HCT116 (cell line): Measurements from ENCODE around the gene DDX18.

Experiments
- CEBPB ChIP-seq: IDR thresholded peaks from 2 replicates; pipeline ENCODE4 v1.6.1; 2012; ENCODE audit warnings: low read depth
- ELF1 ChIP-seq: IDR thresholded peaks from 2 replicates; pipeline ENCODE4 v1.6.1; 2012; ENCODE audit warnings: low read depth, borderline replicate concordance
- EZH2 ChIP-seq: fragments of 200-600 bp; sonication (generic); IDR thresholded peaks from 2 replicates; pipeline ENCODE4 v1.6.1; 2017; ENCODE audit warnings: antibody characterized with exemption, mixed run types
- FOSL1 ChIP-seq: IDR thresholded peaks from 2 replicates; pipeline ENCODE4 v1.6.1; 2012; ENCODE audit warnings: low read depth
- JUND ChIP-seq: IDR thresholded peaks from 2 replicates; pipeline ENCODE4 v1.6.1; 2012
- POLR2AphosphoS5 ChIP-seq: IDR thresholded peaks from 2 replicates; pipeline ENCODE4 v1.6.1; 2011; ENCODE audit warnings: mild to moderate bottlenecking, low read depth, low read length, moderate library complexity
- SP1 ChIP-seq: IDR thresholded peaks from 2 replicates; pipeline ENCODE4 v1.6.1; 2012; ENCODE audit warnings: low read depth
- TCF7L2 ChIP-seq: IDR thresholded peaks from 2 replicates; pipeline ENCODE4 v1.7.0; 2011; ENCODE audit warnings: borderline replicate concordance, inconsistent platforms; ENCODE audit not compliant: insufficient read depth, insufficient read length; ENCODE audit errors: extremely low read depth
- YY1 ChIP-seq: IDR thresholded peaks from 2 replicates; pipeline ENCODE4 v1.6.1; 2011; ENCODE audit warnings: low read length, low read depth, moderate library complexity, mild to moderate bottlenecking; ENCODE audit not compliant: insufficient replicate concordance; ENCODE audit errors: extremely low read depth
- ZNF274 ChIP-seq: fragments of 200-500 bp; sonication (Bioruptor generic); IDR thresholded peaks from 2 replicates; pipeline ENCODE4 v1.6.1; 2014; ENCODE audit warnings: mild to moderate bottlenecking, low read depth, low read length, inconsistent platforms
- TF ChIP-seq, protein P1 (sequence below), 3 experiments: fragments of 200-600 bp in 1 of 3; sonication (generic) in 1 of 3; IDR thresholded peaks in 2 of 3; conservative IDR thresholded peaks in 1 of 3; 2 replicates each; pipeline ENCODE4 v1.5.1; 2012 to 2017; ENCODE audit warnings: low read depth in 2 of 3, low read length in 2 of 3, antibody characterized with exemption in 1 of 3, borderline replicate concordance in 1 of 3, control low read depth in 1 of 3, mild to moderate bottlenecking in 1 of 3, mixed read lengths in 1 of 3, mixed run types in 1 of 3, moderate library complexity in 1 of 3; ENCODE audit not compliant: insufficient read depth in 1 of 3
- TF ChIP-seq, protein P2 (sequence below): IDR thresholded peaks from 2 replicates; pipeline ENCODE4 v1.6.1; 2012
- TF ChIP-seq, protein P3 (sequence below): IDR thresholded peaks from 2 replicates; pipeline ENCODE4 v1.6.1; 2012; ENCODE audit warnings: low read depth

DNA sequence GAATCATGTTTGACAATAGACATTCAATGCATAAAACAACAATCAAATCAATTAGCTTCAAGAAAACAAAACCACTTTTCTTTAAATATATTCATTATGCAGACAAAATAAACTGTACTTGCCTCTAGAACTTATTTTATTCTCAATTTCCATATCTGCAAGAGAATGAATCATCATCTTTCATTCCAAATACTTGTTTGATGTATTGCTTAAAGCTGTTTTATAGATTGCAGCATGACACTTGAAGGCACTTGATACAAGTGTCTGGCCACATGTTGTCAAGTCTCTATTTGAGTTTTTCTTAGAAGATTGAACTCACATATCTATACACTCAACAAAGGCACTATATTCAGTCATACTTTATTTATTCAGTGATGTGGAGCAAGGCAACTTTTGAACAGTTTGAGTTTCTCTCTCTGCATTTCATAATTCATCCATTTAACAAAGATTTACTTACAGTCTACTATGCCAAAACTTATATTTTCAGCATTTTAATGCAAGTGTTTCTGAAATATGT lies 38.7 kb upstream of the DDX18 start:
- TF ChIP-seq POLR2AphosphoS5 (no peak), ZNF274 (no peak), EZH2 (no peak), TCF7L2 (no peak), FOSL1 (no peak), YY1 (no peak), SP1 (no peak), CEBPB (no peak), JUND (no peak), ELF1 (no peak)
- TF ChIP-seq, protein P1, sequence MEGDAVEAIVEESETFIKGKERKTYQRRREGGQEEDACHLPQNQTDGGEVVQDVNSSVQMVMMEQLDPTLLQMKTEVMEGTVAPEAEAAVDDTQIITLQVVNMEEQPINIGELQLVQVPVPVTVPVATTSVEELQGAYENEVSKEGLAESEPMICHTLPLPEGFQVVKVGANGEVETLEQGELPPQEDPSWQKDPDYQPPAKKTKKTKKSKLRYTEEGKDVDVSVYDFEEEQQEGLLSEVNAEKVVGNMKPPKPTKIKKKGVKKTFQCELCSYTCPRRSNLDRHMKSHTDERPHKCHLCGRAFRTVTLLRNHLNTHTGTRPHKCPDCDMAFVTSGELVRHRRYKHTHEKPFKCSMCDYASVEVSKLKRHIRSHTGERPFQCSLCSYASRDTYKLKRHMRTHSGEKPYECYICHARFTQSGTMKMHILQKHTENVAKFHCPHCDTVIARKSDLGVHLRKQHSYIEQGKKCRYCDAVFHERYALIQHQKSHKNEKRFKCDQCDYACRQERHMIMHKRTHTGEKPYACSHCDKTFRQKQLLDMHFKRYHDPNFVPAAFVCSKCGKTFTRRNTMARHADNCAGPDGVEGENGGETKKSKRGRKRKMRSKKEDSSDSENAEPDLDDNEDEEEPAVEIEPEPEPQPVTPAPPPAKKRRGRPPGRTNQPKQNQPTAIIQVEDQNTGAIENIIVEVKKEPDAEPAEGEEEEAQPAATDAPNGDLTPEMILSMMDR (IDR thresholded peaks at IDR 0.05 in 2 of 3, conservative IDR thresholded peaks at IDR 0.05 in 1 of 3; ENCODE audit: borderline replicate concordance in 1 of 3, insufficient read depth in 1 of 3, low read depth in 2 of 3, low read length in 2 of 3) = no peak
- TF ChIP-seq, protein P2, sequence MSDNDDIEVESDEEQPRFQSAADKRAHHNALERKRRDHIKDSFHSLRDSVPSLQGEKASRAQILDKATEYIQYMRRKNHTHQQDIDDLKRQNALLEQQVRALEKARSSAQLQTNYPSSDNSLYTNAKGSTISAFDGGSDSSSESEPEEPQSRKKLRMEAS = no peak
- TF ChIP-seq, protein P3, sequence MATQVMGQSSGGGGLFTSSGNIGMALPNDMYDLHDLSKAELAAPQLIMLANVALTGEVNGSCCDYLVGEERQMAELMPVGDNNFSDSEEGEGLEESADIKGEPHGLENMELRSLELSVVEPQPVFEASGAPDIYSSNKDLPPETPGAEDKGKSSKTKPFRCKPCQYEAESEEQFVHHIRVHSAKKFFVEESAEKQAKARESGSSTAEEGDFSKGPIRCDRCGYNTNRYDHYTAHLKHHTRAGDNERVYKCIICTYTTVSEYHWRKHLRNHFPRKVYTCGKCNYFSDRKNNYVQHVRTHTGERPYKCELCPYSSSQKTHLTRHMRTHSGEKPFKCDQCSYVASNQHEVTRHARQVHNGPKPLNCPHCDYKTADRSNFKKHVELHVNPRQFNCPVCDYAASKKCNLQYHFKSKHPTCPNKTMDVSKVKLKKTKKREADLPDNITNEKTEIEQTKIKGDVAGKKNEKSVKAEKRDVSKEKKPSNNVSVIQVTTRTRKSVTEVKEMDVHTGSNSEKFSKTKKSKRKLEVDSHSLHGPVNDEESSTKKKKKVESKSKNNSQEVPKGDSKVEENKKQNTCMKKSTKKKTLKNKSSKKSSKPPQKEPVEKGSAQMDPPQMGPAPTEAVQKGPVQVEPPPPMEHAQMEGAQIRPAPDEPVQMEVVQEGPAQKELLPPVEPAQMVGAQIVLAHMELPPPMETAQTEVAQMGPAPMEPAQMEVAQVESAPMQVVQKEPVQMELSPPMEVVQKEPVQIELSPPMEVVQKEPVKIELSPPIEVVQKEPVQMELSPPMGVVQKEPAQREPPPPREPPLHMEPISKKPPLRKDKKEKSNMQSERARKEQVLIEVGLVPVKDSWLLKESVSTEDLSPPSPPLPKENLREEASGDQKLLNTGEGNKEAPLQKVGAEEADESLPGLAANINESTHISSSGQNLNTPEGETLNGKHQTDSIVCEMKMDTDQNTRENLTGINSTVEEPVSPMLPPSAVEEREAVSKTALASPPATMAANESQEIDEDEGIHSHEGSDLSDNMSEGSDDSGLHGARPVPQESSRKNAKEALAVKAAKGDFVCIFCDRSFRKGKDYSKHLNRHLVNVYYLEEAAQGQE = no peak
